ENCODE data around the gene LIMCH1. TPM values are rescaled to one million over a fixed set of nuclear protein-coding genes. Genes with fewer than 3 reads are reported as not detected.

Gene LIMCH1
- total RNA-seq, 1 donor = 8.7 TPM

DNA sequence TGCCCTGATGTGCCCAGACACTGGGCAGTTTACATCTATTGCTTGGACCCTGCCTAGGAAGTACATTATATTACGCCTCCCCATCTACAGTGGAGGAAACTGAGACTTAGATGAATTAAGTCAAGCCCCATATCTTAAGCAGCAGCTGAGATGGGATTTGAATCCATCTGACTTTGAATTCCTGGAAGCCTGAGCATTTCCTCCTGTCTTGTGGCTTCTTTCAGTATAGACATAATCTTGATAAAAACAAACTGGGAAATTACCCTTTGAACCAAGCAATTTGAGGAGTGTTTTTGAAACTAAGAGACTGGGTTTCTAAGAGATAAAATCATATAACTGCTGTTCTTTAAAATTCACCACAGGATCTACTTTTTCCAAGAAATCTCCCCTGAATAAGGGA is 18.6 kb downstream of the LIMCH1 start:
- no peak for DNase-seq (ENCODE audit: low read depth)
- no peak overlapping the region for H3K4me3 ChIP-seq (ENCODE audit: low read depth, low read length)
- TF ChIP-seq CTCF (IDR thresholded peaks at IDR 0.05; ENCODE audit: insufficient read depth, low read length) = no peak

DNA sequence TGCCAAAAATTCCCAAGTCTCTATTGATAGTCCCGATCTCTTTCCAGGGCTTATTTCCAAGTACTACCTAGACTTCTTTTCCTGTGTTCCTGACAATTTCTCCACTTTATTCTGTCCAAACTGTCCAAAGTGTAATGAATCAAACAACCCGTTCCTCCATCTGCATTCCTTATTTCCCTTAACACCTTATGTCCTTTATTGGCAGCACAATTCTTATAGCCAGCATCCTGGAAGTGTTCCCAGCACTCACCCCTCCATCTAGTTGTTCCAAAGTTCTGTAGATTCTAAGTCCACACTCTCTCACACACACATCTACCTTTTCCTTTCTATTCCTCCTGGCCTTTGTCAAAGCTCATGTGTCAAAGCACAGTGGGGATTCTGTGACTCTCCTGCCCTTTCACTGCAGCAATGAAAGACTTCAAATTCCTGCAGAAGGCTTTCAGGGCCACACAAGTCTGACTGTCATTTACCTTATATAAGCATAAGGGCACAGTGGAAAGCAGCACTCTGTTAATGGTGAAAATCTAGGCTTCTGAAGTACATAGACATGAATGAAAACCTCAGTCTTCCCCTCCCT is 22.1 kb downstream of the LIMCH1 start:
- no peak for TF ChIP-seq CTCF (IDR thresholded peaks at IDR 0.05; ENCODE audit: insufficient read depth, low read length)
- DNase-seq (ENCODE audit: low read depth) = no peak
- no peak overlapping the region for H3K4me3 ChIP-seq (ENCODE audit: low read depth, low read length)

GRCh38 chr4:41561244-41561643 is 23.3 kb downstream of the LIMCH1 start:
- TF ChIP-seq CTCF (IDR thresholded peaks at IDR 0.05; ENCODE audit: insufficient read depth, low read length) = no peak
- DNase-seq (ENCODE audit: low read depth) = no peak
- H3K4me3 ChIP-seq (ENCODE audit: low read depth, low read length) = no peak overlapping the region

DNA sequence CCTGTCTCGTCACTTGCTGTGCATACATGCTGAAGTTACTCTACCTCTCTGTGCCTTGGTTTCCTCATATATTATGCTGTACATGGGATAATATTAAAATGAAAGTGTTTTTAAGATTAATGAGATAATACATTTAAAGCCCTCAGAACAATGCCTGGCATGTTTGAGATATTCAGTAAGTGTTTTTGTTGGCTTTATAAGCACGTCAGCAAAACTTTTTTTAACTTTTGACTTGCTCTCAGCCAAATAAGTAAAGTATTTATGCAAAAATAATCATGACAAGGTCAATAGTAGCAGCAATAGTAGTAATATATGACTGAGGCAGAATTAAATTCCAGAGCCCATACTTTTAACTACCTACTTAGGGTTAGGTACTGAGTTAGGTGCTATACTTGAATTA is 29.2 kb downstream of the LIMCH1 start:
- H3K4me3 ChIP-seq (ENCODE audit: low read depth, low read length) = no peak overlapping the region
- TF ChIP-seq CTCF (IDR thresholded peaks at IDR 0.05; ENCODE audit: insufficient read depth, low read length) = no peak
- no peak for DNase-seq (ENCODE audit: low read depth)

- no peak for TF ChIP-seq CTCF (IDR thresholded peaks at IDR 0.05; ENCODE audit: insufficient read depth, low read length)
- DNase-seq (ENCODE audit: low read depth) = no peak
- H3K4me3 ChIP-seq (ENCODE audit: low read depth, low read length) = no peak overlapping the region
These were observed 30.4 kb downstream of the LIMCH1 start for GRCh38 chr4:41568363-41568762.

- no peak for DNase-seq (ENCODE audit: low read depth)
- no peak overlapping the region for H3K4me3 ChIP-seq (ENCODE audit: low read depth, low read length)
- TF ChIP-seq CTCF (IDR thresholded peaks at IDR 0.05; ENCODE audit: insufficient read depth, low read length) = no peak
These were observed 32.0 kb downstream of the LIMCH1 start for GRCh38 chr4:41569961-41570360.

DNA sequence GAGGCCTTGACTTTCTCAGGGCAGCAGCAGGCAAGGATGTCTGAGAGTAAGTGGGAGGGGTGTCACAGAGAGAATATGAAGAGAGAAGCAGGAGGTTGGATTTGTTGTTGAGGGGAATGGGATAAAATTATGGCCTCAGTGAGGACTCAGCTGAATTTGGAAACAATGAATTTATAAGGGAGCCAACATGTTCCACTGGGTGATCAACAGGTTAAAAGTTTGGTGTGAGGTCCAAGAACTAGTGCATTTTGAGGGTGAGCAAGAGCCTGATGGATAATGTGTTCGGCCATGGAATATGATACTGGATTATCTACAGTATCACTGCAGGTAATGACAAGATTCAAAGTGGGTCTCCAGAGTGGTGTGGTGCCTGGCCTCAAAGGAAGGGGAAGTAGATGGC is 33.5 kb downstream of the LIMCH1 start:
- TF ChIP-seq CTCF (IDR thresholded peaks at IDR 0.05; ENCODE audit: insufficient read depth, low read length) = no peak
- no peak for DNase-seq (ENCODE audit: low read depth)
- no peak overlapping the region for H3K4me3 ChIP-seq (ENCODE audit: low read depth, low read length)
